ENCODE results near the gene OTOP1.
"Not testable (repeated sequence)": the region's sequence is repeated elsewhere in the genome, so short reads cannot be mapped to it uniquely, and the experiment has no call there.

The OTOP1 gene

GRCh38 chr4:4227510-4228355 is 1.0 kb upstream of the OTOP1 start:
- no peak for DNase-seq (ENCODE audit: low spot score)
- no peak for TF ChIP-seq CTCF (IDR thresholded peaks at IDR 0.05; ENCODE audit: extremely low read depth, missing control alignments)

GRCh38 chr4:4225915-4226605 is 669 bp downstream of the OTOP1 start:
- DNase-seq (ENCODE audit: low spot score): no peak
- no peak for TF ChIP-seq CTCF (IDR thresholded peaks at IDR 0.05; ENCODE audit: extremely low read depth, missing control alignments)

- DNase-seq (ENCODE audit: low spot score): no peak
- no peak for TF ChIP-seq CTCF (IDR thresholded peaks at IDR 0.05; ENCODE audit: extremely low read depth, missing control alignments)
Measured at GRCh38 chr4:4217113-4217512, 9.6 kb downstream of the OTOP1 start.

GRCh38 chr4:4216648-4217047 is 10.1 kb downstream of the OTOP1 start:
- TF ChIP-seq CTCF (IDR thresholded peaks at IDR 0.05; ENCODE audit: extremely low read depth, missing control alignments): no peak
- no peak for DNase-seq (ENCODE audit: low spot score)

- not testable (repeated sequence) for DNase-seq (ENCODE audit: low spot score)
Measured at GRCh38 chr4:4213674-4214073, 13.1 kb downstream of the OTOP1 start.

- no peak for TF ChIP-seq CTCF (IDR thresholded peaks at IDR 0.05; ENCODE audit: extremely low read depth, missing control alignments)
- DNase-seq (ENCODE audit: low spot score): no peak
Measured at GRCh38 chr4:4206204-4206603, 20.5 kb downstream of the OTOP1 start.

GRCh38 chr4:4204401-4204745 is 22.4 kb downstream of the OTOP1 start:
- DNase-seq (ENCODE audit: low spot score): no peak
- no peak for TF ChIP-seq CTCF (IDR thresholded peaks at IDR 0.05; ENCODE audit: extremely low read depth, missing control alignments)
